HG02798 (cell line): Measurements from ENCODE around the gene PTPRQ.

Experiments
- ATAC-seq: cut with Tn5 transposase; IDR thresholded peaks from one replicate; pipeline ENCODE4 v1.9.1; 2021; ENCODE audit warnings: mild to moderate bottlenecking; ENCODE audit not compliant: unreplicated experiment, poor library complexity

Gene PTPRQ

DNA sequence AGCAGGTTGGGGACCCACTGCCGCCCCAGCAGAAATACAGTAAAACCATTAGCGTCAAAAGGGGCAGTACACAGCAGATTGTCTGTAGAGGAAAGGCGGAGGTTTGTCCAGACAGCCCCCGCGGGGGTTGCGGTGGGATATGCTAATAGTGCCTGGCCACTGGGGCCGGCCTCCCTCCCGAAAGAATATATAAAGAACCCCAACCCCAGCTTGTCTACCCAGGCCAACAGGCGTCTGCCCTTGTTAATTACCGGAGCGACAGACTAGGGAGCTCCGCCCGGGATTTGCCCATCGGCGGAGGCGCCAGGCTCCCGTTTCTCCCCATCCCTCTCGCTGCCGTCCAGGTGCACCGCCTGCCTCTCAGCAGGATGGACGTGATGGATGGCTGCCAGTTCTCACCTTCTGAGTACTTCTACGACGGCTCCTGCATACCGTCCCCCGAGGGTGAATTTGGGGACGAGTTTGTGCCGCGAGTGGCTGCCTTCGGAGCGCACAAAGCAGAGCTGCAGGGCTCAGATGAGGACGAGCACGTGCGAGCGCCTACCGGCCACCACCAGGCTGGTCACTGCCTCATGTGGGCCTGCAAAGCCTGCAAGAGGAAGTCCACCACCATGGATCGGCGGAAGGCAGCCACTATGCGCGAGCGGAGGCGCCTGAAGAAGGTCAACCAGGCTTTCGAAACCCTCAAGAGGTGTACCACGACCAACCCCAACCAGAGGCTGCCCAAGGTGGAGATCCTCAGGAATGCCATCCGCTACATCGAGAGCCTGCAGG is 272.8 kb downstream of the PTPRQ start, which contains the start of gene MYF5:
MYF5 (plus strand) TSS at position 217 of the 774 bp plus-strand sequence; CDS start at position 369, 152 bp downstream.
- no peak for ATAC-seq

DNA sequence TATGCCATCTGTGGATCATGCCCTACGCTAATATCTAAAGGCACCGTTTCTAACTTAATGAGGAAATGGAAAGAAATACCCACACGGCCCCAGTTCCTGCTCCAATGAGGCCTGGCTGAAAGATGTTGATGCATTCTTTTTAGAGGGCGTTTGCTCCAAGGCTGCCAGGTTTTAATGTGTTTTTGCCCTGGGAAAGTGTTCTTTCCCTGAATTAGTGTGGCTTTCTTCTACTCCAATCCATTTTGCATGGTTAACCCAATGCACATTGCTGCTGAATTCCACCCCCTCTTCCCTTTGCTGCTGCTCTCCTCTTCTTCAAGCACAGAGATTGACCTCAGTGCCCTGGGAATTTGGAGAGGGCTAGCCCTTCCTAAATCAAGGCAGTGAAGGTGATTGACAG is 273.8 kb downstream of the PTPRQ start:
- no peak for ATAC-seq

DNA sequence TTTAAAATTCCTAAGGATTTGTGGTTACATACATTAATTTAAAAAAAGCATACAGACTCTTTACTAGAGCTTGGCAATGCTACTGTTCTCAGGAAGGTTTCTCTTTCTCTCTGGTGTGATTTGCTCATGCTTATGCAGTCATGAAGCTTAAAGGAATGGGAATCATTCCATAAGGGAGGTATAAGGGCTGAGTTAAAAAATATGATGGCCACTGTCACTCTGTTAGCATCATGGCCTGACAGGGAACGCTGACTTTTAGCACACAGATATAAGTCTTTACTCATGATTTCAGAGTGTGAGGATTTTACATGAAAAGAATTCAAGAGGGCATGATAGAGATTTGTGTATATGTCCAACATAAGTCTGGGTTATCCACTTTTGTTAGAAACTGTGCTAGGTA is 276.5 kb downstream of the PTPRQ start:
- no peak for ATAC-seq

DNA sequence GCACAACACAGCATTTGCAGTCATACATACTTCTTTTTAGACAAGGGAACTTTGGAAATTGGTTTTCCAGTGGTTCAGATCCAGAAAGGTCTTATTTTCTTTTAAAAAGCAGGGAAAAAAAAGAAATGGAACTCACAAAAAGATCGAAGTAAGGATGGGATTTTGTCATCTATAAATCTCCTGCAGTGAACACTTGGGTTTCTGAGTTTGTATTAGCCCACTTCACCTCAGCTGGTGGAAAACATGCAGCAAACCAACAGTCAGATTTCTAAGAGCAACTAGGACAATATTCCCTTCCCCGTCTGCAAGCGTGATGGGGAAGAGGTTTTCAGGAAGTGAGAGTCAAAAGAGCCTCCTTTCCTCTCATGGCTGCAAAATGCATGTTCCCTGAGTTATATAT is 277.3 kb downstream of the PTPRQ start:
- ATAC-seq = no peak
